ENCODE data around the gene ZNHIT1.

The ZNHIT1 gene

GRCh38 chr7:101210143-101210542, 7.8 kb upstream of the ZNHIT1 start:
- H3K27ac ChIP-seq (replicated peaks): no peak overlapping the region
- no peak overlapping the region for H3K4me3 ChIP-seq (replicated peaks; ENCODE audit: insufficient read depth, low read length)
- TF ChIP-seq SPI1 (IDR thresholded peaks at IDR 0.05; ENCODE audit: borderline replicate concordance, low read depth) (no peak), CTCF (IDR thresholded peaks at IDR 0.05; ENCODE audit: insufficient read depth, low read length) (no peak), REST (IDR thresholded peaks at IDR 0.05; ENCODE audit: insufficient replicate concordance, low read depth) (no peak), GABPA (IDR thresholded peaks at IDR 0.05; ENCODE audit: low read depth) (no peak), POLR2AphosphoS5 (IDR thresholded peaks at IDR 0.05; ENCODE audit: low read depth) (no peak)
- no peaks in the 10 kb centered on the region for H3K27me3 ChIP-seq (ENCODE audit: insufficient read depth, poor library complexity, severe bottlenecking)
- no peak for DNase-seq (ENCODE audit: low read depth in 1 of 2, low spot score in 1 of 2)

GRCh38 chr7:101211501-101211900, 6.5 kb upstream of the ZNHIT1 start:
- no peak for DNase-seq (ENCODE audit: low read depth in 1 of 2, low spot score in 1 of 2)
- no peak overlapping the region for H3K4me3 ChIP-seq (replicated peaks; ENCODE audit: insufficient read depth, low read length)
- H3K27ac ChIP-seq (replicated peaks): no peak overlapping the region
- TF ChIP-seq GABPA (IDR thresholded peaks at IDR 0.05; ENCODE audit: low read depth) (no peak), REST (IDR thresholded peaks at IDR 0.05; ENCODE audit: insufficient replicate concordance, low read depth) (no peak), SPI1 (IDR thresholded peaks at IDR 0.05; ENCODE audit: borderline replicate concordance, low read depth) (no peak), CTCF (IDR thresholded peaks at IDR 0.05; ENCODE audit: insufficient read depth, low read length) (no peak), POLR2AphosphoS5 (IDR thresholded peaks at IDR 0.05; ENCODE audit: low read depth) (no peak)
- H3K27me3 ChIP-seq (ENCODE audit: insufficient read depth, poor library complexity, severe bottlenecking): no peaks in the 10 kb centered on the region

GRCh38 chr7:101212014-101212413, 6.0 kb upstream of the ZNHIT1 start:
- Histone ChIP-seq H3K27me3 (ENCODE audit: insufficient read depth, poor library complexity, severe bottlenecking) (no peaks in the 10 kb centered on the region), H3K4me3 (replicated peaks; ENCODE audit: insufficient read depth, low read length) (no peak overlapping the region), H3K27ac (replicated peaks) (no peak overlapping the region)
- no peak for DNase-seq (ENCODE audit: low read depth in 1 of 2, low spot score in 1 of 2)
- TF ChIP-seq POLR2AphosphoS5 (IDR thresholded peaks at IDR 0.05; ENCODE audit: low read depth) (no peak), GABPA (IDR thresholded peaks at IDR 0.05; ENCODE audit: low read depth) (no peak), SPI1 (IDR thresholded peaks at IDR 0.05; ENCODE audit: borderline replicate concordance, low read depth) (no peak), CTCF (IDR thresholded peaks at IDR 0.05; ENCODE audit: insufficient read depth, low read length) (no peak), REST (IDR thresholded peaks at IDR 0.05; ENCODE audit: insufficient replicate concordance, low read depth) (no peak)
